Nucleus accumbens (tissue), 56 donors: ENCODE results near the gene IFT20.
"Not testable (repeated sequence)": the region's sequence is repeated elsewhere in the genome, so short reads cannot be mapped to it uniquely, and the experiment has no call there.

ENCODE experiments used
- DNase-seq, 56 donors: peaks; one replicate each; lab custom pipeline; 2025; lab: John Stamatoyannopoulos, UW

The IFT20 gene

DNA sequence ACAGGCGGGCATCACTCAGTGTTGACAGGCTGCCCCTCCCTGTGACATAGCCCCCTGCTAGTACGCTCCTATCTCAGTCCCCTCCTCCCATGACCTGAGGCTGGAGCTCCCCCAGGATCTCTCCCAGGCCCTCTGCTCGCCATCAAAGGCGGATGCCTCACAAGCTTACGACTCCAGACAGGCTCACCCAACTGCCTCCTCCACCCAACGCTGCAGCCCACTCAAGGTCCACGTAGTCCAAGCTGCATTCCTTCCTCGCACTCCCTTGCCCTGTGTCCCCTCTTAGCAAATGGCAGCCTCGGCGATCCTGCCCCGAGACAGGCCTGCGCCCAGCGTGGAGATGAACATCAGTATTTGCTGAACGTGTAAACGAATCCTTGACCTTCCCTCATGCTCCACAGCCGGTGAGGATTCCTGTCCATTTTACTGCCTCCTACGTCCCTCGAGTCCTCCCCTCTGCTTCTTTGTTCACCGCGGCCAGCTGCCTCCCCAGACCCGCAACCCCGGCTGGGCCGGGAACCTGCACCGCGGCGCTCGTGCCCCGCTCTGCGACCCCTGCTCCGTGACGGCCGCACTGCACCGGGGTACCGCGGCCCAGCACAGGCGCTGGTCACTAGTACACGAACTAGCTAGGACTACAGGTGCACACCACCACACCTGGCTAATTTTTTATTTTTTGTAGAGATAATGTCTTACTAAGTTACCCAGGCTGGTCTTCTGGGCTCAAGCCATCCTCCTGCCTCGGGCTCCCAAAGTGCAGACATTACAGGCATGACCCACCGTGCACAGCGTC lies 17.1 kb downstream of the IFT20 start:
- DNase-seq = no peak

DNA sequence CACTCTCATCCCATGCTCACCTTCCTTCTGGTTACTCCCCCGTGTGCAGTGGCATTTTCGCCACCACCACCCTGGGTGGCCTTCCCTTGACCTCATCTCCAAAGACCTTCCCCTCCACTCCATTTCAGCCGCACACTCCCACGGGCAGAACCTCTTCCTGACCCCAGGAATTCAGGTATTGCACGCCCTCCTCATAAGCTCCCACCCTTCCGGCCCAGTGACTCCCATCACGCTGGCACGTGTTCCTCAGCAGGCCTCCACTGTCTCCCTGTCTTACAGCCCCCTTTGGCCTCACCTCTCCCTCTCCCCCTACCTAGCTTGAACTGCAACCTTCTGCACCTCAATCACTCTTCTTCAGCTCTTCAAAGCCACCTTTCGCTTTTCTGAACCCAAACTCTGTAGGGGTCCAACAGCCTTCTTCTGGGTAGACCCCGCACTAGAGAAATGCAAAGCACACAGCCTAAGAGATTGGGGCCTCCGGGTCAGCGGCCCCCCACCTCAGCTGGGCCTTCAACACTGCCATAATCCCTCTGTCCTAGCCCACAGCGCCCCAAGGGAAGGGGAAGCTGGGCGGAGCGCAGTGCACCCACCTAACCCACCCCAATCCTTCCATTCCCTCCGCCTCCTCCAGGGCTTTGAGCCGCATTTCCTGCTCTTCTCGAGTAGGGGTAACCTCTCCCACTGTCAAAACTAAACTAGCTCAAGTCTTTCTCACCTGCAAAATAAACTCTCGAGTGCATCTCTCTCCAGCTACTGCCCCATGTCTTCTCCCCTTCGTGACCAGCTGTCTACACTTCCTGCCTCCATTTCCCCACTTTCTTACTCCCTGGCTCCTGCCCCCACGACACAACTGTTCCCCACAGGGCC lies 17.9 kb downstream of the IFT20 start:
- no peak for DNase-seq

DNA sequence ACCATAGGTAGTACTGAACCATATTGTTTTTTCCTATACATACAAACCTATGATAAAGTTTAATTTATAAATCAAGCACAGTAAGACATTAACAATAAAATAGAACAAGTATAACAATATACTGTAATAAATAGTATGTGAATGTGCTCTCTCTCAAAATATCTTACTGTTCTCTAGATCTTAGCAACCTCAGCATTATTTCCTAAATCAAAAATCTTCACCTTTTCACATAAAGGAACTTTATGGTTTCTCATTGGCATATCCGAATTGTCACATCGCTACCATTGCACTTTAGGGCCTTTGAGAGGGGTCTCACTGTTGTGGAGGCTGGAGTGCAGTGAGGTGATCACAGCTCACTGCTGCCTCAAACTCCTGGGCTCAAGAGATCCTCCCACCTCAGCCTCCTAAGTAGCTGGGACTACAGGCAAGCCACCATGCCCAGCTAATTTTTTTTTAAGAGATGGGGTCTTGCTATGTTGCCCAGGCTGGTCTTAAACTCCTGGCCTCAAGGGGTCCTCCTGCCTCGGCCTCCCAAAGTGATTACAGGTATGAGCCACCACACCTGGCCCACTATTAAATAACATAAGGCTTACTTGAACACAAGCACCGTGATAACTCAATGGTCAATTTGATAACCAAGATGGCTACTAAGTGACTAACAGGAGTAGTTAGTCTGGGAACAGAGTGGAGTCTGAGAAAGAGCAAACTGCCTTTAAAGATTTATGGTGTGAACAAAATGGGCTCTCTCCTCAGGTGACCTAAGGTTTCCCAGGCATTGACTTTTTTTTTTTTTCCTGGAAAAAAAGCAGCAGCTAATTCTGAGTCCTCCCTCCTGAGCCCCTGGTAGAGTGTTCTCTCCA lies 19.2 kb downstream of the IFT20 start:
- DNase-seq = no peak

DNA sequence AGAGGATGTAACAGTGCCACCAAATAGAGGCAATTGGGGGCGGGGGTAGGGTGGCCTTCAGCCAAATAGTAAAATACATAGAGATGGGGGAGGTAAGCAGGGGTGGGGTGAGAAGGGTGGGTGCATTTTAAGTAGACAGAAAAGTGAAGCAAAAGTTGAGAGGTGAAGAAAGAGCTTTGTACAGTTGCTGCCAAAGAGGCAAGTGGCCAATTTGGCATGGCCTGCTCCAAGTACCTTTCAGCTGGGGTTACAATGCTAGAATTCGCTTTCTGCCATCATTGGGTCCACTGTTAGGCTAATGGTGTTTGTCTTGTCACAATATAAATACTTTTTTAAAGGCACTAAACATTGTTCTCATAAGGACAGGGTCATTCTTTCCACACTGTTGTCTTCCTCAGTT lies 21.4 kb downstream of the IFT20 start:
- DNase-seq = no peak

DNA sequence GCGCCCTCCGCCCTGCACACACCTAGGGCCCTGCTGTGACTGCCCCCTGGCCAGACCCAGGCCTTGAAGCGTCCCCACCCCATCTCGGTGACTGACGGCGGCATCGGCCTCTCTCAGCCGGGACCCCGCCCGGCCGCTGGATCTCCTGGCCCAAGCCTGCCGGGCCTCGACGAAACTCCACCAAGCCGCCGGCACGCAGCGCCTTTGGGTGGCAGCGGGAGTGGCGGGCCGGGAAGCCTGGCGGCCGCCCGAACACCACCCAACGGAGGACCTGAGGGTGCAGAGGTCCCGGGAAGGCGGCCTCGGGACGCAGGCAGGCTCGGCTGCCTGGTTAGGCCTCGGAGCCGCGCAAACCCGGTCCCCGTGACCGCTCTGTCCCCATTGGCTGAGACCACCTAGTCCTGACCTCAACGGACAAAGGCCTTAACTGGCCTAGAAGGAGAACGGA lies 28.3 kb downstream of the IFT20 start:
- DNase-seq = no peak

DNA sequence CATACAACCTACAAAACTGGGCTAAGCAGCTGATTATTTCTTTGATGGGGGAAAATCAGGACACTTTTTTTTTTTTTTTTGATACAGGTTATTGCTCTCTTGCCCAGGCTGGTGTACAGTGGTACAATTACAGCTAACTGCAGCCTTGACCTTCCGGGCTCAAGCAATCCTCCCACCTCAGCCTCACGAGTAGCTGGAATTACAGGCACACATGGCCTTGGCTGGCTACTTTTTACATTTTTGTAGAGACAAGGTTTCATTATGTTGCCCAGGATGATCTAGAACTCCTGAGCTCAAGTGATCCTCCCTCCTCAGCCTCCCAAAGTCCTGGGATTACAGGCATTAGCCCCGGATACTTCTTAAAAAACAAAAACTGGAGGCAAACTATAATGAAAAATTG lies 36.8 kb downstream of the IFT20 start:
- no peak for DNase-seq

DNA sequence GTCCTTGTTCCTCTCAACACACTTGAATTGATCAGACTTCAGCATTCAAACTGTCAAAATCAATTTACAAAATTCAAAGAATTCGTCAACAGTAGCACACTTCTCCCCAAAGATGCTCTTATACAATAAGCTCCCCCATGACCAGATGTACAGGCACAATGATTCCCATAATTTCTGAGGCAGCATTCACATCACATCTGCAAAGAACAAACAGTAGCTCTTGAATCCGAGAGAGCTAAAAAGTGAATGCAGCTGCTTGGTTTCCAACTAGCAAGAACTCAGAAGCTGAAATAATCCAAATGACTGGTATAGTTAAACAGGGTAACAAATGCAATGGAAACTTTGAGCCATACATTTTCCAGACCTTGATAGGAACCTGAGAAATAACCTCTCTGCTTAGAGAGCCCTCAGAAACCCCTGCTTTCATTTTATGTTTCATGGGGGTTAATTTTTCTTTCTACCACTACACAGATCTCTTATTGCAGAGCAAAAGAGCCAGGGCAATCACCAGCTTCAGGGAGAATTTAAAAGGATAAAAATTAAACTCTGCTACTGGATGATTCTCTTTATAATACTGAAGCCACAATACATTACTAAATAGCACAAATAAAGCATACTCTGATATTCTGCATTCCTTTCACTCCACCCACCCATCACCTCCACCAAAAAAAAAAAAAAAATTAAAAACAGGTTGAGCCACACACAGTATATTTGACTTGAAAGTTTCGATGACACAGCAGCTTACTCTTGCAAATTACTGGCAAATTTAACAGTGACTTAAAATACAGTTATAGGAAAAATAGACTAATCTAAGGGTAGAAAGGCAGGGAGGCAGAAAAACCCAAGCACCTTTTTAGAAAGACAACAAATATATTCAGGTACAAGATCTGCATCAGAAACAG lies 39.3 kb downstream of the IFT20 start:
- DNase-seq = no peak

DNA sequence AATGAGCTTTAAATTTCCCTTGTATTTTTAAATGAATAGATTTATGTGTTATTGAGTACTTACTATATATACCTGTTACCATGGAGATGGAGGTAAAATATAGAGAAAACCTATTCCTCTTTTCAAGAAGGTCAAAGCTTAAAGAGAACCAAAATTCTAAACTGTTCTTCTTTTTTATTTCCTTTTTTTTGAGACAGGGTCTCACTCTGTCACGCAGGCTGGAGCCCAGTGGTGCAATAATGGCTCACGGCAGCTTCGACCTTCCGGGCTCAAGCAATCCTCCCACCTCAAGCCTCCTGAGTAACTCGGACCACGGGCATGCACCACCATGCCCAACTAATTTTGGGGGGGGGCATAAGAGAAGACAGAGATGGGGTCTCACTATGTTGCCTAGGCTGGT lies 41.3 kb downstream of the IFT20 start:
- DNase-seq = no peak

DNA sequence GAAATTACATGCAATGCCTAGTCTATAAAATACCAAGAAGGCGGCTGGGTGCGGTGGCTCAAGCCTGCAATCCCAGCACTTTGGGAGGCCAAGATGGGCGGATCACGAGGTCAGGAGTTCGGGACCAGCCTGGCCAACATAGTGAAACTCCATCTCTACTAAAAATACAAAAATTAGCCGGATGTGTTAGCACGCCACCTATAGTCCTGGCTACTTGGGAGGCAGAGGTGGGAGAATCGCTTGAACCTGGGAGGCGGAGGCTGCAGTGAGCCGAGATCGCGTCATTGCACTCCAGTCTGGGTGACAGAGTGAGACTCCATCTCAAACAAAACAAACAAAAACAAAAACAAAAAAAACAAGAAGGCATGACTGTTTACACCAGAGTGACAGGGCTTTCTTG lies 42.4 kb downstream of the IFT20 start:
- DNase-seq = not testable (repeated sequence)

DNA sequence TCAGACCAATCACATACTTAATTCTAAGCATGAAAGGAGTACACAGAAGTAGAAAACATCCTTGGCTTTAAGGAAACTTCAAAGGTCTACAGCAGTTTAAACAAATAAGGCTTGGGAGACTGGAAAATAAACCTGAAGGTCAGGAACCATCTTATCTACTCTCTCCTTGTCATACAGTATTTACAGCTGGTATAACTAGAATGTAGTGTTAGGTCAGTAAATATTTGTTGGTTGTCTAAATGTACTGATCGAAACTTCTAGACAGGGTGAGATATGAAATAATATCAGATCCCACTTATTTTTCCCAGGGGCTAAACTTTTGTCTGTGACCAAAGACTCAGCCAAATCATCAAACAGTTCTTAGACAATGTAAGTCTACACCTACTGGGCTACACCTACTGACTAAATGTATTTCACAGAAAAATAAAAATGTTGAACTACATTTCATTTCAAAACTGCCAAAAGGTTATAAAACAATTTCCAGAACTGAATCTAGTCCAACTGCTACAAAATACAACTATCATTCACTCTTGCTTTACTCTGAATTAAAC lies 43.4 kb downstream of the IFT20 start:
- no peak for DNase-seq

DNA sequence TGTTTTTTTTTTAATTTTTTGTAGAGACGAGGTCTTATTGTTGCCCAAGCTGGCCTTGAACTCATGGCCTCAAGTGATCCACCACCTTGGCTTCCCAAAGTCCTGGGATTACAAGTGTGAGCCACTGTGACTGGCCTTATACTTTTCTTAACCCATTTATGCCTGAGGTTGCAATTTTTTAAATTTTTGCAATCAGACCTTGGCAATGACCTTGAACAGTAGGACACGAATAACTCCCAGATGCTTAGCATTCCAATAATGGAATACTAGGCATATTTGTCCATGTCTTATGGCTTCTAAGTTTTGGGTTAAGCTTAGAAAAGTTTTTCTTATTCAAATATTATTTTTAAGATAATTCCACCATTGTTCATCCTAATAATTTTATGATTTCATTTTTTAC lies 44.6 kb downstream of the IFT20 start:
- DNase-seq = no peak

DNA sequence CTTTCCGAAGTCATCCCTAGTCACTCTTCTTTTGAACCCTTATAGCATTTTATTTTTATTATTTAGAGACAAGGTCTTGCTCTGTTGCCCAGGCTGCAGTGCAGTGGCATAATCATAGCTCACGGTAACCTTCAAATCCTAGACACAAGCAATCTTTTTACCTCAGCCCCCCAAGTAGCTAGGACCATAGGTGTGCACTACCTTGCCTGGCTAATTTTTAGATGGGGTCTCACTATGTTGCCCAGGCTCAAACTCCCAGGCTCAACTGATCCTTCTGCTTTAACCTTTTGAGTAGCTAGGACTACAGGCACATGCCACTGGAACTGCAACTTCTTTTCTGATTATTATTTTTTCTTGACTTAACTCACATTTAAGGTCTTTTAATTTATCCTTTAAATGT lies 49.3 kb downstream of the IFT20 start:
- DNase-seq = no peak

DNA sequence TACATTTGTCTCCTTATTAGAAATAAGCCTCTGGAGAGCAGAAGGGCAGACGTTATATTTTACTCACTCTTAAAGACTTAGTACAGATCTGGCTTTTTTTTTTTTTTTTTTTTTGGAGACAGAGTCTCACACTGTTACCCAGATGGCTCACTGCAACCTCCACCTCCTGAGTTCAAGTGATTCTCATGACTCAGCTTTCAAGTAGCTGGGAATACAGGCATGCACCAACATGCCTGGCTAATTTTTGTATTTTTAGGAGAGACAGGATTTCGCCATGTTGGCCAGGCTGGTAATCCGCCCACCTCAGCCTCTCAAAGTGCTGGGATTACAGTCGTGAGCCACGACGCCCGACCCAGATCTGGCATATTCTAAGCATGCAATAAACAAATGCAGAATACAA lies 52.7 kb downstream of the IFT20 start:
- no peak for DNase-seq

DNA sequence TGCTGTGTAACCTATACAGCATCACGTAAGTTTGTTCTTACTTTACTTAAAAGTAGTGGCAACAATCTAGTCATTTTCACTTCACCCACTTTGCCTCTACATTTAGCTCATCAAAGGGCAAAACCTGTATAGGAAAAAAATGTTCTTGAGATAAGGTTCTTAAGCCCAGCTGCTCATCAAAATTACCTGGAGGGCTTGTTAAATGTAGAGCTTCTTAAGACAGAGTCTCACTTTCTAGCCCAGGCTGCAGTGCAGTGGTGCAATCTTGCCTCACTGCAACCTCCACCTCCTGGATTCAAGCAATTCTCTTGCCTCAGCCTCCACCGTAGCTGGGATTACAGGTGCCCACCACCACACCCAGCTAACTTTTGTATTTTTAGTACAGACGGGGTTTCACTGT lies 54.4 kb downstream of the IFT20 start:
- DNase-seq = no peak

DNA sequence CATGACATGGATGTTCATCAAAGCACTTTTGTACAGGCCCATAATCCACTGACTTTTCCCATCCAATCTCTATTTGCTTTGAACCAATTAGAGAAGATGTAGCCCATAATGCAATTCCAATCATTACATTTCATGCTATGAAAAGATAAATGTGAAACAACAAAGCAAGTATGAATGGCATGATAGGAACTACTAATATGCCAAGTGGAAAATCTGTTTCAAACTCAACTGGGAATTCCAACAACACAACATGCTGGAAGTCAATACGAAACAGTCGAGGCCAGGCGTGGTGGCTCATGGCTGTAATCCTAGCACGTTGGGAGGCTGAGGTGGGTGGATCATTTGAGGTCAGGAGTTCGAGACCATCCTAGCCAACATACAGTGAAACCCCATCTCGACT lies 55.9 kb downstream of the IFT20 start:
- DNase-seq = no peak
